HG03432 (cell line): Measurements from ENCODE around the gene LAYN.

Source experiments
- ATAC-seq: cut with Tn5 transposase; IDR thresholded peaks from one replicate; pipeline ENCODE4 v1.9.1; 2021; ENCODE audit warnings: mild to moderate bottlenecking, moderate library complexity; ENCODE audit not compliant: unreplicated experiment

LAYN gene

GRCh38 chr11:111591187-111591960 lies 50.9 kb downstream of the LAYN start:
- ATAC-seq = no peak

- no peak for ATAC-seq
Measured at GRCh38 chr11:111592491-111592890, 52.0 kb downstream of the LAYN start.

GRCh38 chr11:111596319-111596718 lies 55.8 kb downstream of the LAYN start:
- no peak for ATAC-seq

- ATAC-seq = no peak
Measured at GRCh38 chr11:111598148-111598547, 57.6 kb downstream of the LAYN start.

GRCh38 chr11:111598559-111598958 lies 58.0 kb downstream of the LAYN start:
- ATAC-seq = no peak

- ATAC-seq = no peak
Measured at GRCh38 chr11:111601636-111601978, 61.1 kb downstream of the LAYN start.

- peak; percentile 89 for ATAC-seq
Measured at GRCh38 chr11:111601979-111602864, 61.7 kb downstream of the LAYN start, which contains the start of gene SIK2. TSS of gene SIK2 (plus strand) at chr11:111602449. CDS start at chr11:111602564, 115 bp downstream.

- peak; percentile 2 for ATAC-seq
Measured at GRCh38 chr11:111602865-111603610, 62.5 kb downstream of the LAYN start.

GRCh38 chr11:111603611-111604130 lies 63.2 kb downstream of the LAYN start:
- ATAC-seq = no peak

- ATAC-seq = no peak
Measured at GRCh38 chr11:111604392-111605009, 64.0 kb downstream of the LAYN start.

GRCh38 chr11:111605681-111606080 lies 65.2 kb downstream of the LAYN start:
- no peak for ATAC-seq

- ATAC-seq = no peak
Measured at GRCh38 chr11:111606986-111607385, 66.5 kb downstream of the LAYN start.

GRCh38 chr11:111607751-111608150 lies 67.2 kb downstream of the LAYN start:
- no peak for ATAC-seq
